ENCODE data around the gene FRMD3.

Gene FRMD3

DNA sequence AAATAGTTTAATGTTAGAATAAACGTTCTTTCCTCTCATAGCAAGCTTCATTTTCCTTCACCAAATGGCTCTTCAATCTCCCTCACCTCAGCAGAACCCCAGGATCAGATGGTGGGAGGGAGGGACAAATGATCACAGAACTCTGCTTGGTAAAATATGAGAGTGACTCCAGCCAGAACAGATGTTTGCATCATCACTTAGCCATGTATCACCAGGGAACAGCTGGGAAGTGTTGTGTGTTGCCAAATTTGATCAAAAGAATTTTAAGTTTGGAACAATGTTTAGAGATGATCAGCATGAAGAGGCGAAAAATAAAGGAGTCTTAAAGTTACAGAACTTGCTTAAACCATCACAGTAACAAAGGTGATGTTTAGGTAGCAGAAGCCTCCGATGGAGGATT is 115.7 kb downstream of the FRMD3 start:
- TF ChIP-seq, protein P1, sequence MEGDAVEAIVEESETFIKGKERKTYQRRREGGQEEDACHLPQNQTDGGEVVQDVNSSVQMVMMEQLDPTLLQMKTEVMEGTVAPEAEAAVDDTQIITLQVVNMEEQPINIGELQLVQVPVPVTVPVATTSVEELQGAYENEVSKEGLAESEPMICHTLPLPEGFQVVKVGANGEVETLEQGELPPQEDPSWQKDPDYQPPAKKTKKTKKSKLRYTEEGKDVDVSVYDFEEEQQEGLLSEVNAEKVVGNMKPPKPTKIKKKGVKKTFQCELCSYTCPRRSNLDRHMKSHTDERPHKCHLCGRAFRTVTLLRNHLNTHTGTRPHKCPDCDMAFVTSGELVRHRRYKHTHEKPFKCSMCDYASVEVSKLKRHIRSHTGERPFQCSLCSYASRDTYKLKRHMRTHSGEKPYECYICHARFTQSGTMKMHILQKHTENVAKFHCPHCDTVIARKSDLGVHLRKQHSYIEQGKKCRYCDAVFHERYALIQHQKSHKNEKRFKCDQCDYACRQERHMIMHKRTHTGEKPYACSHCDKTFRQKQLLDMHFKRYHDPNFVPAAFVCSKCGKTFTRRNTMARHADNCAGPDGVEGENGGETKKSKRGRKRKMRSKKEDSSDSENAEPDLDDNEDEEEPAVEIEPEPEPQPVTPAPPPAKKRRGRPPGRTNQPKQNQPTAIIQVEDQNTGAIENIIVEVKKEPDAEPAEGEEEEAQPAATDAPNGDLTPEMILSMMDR (IDR thresholded peaks at IDR 0.05; ENCODE audit: insufficient read depth, low read length, poor library complexity, severe bottlenecking), result no peak
- Histone ChIP-seq H3K27me3 (replicated peaks; ENCODE audit: control insufficient read depth, insufficient read depth, low read length) (no peaks in the 10 kb centered on the region; the same call in 1 of the 2 replicates), H3K36me3 (ENCODE audit: control insufficient read depth, insufficient read depth, low read length) (no peaks in the 10 kb centered on the region), H3K4me3 (replicated peaks; ENCODE audit: low read depth, low read length) (no peak overlapping the region)
- no peak for DNase-seq (ENCODE audit: extremely low read depth, insufficient read length)

DNA sequence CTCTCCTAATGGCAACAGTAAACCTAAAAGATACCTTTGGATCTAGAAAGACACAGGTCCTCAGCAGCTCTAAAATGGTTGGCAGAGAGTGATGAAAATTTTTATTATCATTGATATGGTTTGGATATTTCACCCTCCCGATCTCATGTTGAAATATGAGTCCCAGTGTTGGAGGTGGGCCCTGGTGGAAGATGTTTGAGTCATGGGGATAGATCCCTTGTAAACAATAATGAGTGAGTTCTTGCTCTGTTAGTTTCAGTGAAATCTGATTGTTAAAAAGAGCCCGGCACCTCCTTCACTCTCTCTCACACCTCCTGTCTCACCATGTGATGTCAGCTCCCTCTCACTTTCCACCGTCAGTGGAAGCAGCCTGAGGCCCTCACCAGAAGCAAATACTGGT is 117.7 kb downstream of the FRMD3 start:
- no peaks in the 10 kb centered on the region; the same call in 1 of the 2 replicates for H3K27me3 ChIP-seq (replicated peaks; ENCODE audit: control insufficient read depth, insufficient read depth, low read length)
- no peak overlapping the region for H3K4me3 ChIP-seq (replicated peaks; ENCODE audit: low read depth, low read length)
- TF ChIP-seq, protein P1 (IDR thresholded peaks at IDR 0.05; ENCODE audit: insufficient read depth, low read length, poor library complexity, severe bottlenecking), result no peak
- DNase-seq (ENCODE audit: extremely low read depth, insufficient read length), result no peak
- H3K36me3 ChIP-seq (ENCODE audit: control insufficient read depth, insufficient read depth, low read length), result no peaks in the 10 kb centered on the region

DNA sequence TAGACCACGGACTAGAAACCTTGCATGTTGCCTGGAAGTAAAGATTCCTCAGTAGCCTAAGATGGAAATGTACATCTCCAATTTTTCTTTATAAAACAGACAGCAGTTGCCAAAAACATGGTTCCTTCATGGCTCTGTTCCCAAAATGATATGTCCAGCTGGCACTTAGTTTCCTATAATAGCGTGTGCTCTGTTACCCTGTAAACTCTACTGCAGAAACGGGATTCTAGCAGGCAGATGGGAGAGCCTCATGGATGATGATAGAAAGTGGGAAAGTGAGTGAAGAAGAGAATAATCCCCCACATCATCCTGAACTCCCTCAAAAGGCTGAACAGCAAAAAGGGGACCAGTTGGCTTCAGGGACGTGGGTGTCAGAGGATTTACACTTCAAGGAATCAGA is 118.2 kb downstream of the FRMD3 start:
- Histone ChIP-seq H3K4me3 (replicated peaks; ENCODE audit: low read depth, low read length) (no peak overlapping the region), H3K27me3 (replicated peaks; ENCODE audit: control insufficient read depth, insufficient read depth, low read length) (no peaks in the 10 kb centered on the region; the same call in 1 of the 2 replicates), H3K36me3 (ENCODE audit: control insufficient read depth, insufficient read depth, low read length) (no peaks in the 10 kb centered on the region)
- DNase-seq (ENCODE audit: extremely low read depth, insufficient read length), result no peak
- TF ChIP-seq, protein P1 (IDR thresholded peaks at IDR 0.05; ENCODE audit: insufficient read depth, low read length, poor library complexity, severe bottlenecking), result no peak

DNA sequence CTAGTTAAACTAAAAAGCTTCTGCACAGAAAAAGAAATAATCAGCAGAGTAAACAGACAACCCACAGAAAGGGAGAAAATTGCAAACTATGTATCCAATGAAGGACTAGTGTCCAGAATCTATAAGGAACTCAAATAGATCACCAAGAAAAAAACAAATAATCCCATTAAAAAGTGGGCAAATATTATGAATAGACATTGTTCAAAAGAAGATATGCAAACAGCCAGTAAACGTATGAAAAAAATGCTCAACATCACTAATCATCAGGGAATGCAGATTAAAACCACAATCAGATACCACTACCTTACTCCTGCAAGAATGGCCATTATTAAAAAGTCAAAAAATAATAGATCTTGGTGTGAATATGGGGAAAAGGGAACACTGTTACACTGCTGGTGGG is 119.9 kb downstream of the FRMD3 start:
- H3K36me3 ChIP-seq (ENCODE audit: control insufficient read depth, insufficient read depth, low read length), result no peaks in the 10 kb centered on the region
- no peak for DNase-seq (ENCODE audit: extremely low read depth, insufficient read length)
- H3K4me3 ChIP-seq (replicated peaks; ENCODE audit: low read depth, low read length), result no peak overlapping the region
- TF ChIP-seq, protein P1 (IDR thresholded peaks at IDR 0.05; ENCODE audit: insufficient read depth, low read length, poor library complexity, severe bottlenecking), result no peak
- no peaks in the 10 kb centered on the region; the same call in 1 of the 2 replicates for H3K27me3 ChIP-seq (replicated peaks; ENCODE audit: control insufficient read depth, insufficient read depth, low read length)

DNA sequence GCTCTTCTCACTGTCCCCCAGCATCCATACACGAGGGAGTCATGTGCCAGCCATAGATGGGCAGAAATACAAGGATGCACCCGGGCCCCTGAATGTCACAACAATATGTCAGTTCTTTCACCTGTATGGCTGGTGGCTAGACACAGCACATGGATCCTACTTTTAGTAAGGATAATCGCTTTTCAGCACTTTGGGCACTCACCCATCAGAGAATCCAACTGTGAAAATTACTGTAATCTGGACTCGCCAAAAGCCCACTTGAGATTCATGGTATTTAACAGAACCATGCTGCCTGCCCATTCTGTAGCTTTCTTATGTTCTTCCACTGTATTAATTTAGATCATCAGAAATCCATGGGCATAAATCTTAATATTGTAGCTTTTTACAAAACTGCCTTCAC is 124.8 kb downstream of the FRMD3 start:
- Histone ChIP-seq H3K36me3 (ENCODE audit: control insufficient read depth, insufficient read depth, low read length) (no peaks in the 10 kb centered on the region), H3K4me3 (replicated peaks; ENCODE audit: low read depth, low read length) (no peak overlapping the region), H3K27me3 (replicated peaks; ENCODE audit: control insufficient read depth, insufficient read depth, low read length) (no peaks in the 10 kb centered on the region; the same call in 1 of the 2 replicates)
- TF ChIP-seq, protein P1 (IDR thresholded peaks at IDR 0.05; ENCODE audit: insufficient read depth, low read length, poor library complexity, severe bottlenecking), result no peak
- no peak for DNase-seq (ENCODE audit: extremely low read depth, insufficient read length)

DNA sequence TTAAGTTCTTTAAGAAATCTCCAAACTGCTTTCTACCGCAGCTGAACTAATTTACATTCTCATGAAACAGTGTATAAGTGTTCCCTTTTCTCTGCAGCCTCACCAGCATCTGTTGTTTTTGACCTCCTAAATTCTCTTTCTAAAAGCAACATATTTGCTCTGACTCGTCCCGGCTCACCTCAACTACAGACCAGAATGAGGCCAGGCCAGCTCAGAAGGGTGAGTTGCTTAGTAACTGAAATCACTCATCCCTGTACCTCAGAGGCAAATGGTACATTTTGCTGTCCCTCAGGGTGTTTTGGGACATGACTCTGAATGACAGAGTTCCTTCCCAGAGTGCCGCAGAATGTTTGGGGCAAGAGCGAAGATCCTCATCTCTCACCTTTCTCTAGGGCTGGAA is 127.5 kb downstream of the FRMD3 start:
- H3K27me3 ChIP-seq (replicated peaks; ENCODE audit: control insufficient read depth, insufficient read depth, low read length), result no peaks in the 10 kb centered on the region; the same call in 1 of the 2 replicates
- H3K36me3 ChIP-seq (ENCODE audit: control insufficient read depth, insufficient read depth, low read length), result no peaks in the 10 kb centered on the region
- TF ChIP-seq, protein P1 (IDR thresholded peaks at IDR 0.05; ENCODE audit: insufficient read depth, low read length, poor library complexity, severe bottlenecking), result no peak
- no peak for DNase-seq (ENCODE audit: extremely low read depth, insufficient read length)
- no peak overlapping the region for H3K4me3 ChIP-seq (replicated peaks; ENCODE audit: low read depth, low read length)

Measured in GM06990 (cell line).